GM18861 (cell line): ENCODE results near the gene APBB3.
"Not testable (repeated sequence)": the region's sequence is repeated elsewhere in the genome, so short reads cannot be mapped to it uniquely, and the experiment has no call there.

Experiments used
- ATAC-seq: cut with Tn5 transposase; IDR thresholded peaks from one replicate; pipeline ENCODE4 v1.9.1; 2021; ENCODE audit not compliant: unreplicated experiment

The APBB3 gene

GRCh38 chr5:140564196-140565023 is at the start of gene APBB3, which contains the start of gene SLC35A4:
Gene APBB3, minus strand, starts transcription at chr5:140564598. Its CDS starts 353 bp downstream, at chr5:140564245.
Gene SLC35A4, plus strand, starts transcription at chr5:140564828. Its CDS starts 2,342 bp downstream, at chr5:140567170.
- ATAC-seq = peak; percentile 71

- ATAC-seq = no peak
Measured at GRCh38 chr5:140611020-140611521, 46.7 kb upstream of the APBB3 start.

- no peak for ATAC-seq
Measured at GRCh38 chr5:140609126-140609525, 44.7 kb upstream of the APBB3 start.

GRCh38 chr5:140608722-140609121 is 44.3 kb upstream of the APBB3 start:
- ATAC-seq = no peak

- no peak for ATAC-seq
Measured at GRCh38 chr5:140607031-140607430, 42.6 kb upstream of the APBB3 start.

- no peak for ATAC-seq
Measured at GRCh38 chr5:140605879-140606278, 41.5 kb upstream of the APBB3 start.

- no peak for ATAC-seq
Measured at GRCh38 chr5:140603734-140604133, 39.3 kb upstream of the APBB3 start.

GRCh38 chr5:140603446-140603698 is 39.0 kb upstream of the APBB3 start:
- ATAC-seq = not testable (repeated sequence)

GRCh38 chr5:140602147-140602546 is 37.7 kb upstream of the APBB3 start:
- ATAC-seq = no peak

- no peak for ATAC-seq
Measured at GRCh38 chr5:140600096-140600495, 35.7 kb upstream of the APBB3 start.

- no peak for ATAC-seq
Measured at GRCh38 chr5:140598836-140599235, 34.4 kb upstream of the APBB3 start.

- ATAC-seq = no peak
Measured at GRCh38 chr5:140596321-140596741, 31.9 kb upstream of the APBB3 start.

- no peak for ATAC-seq
Measured at GRCh38 chr5:140595538-140596300, 31.3 kb upstream of the APBB3 start.

- no peak for ATAC-seq
Measured at GRCh38 chr5:140594169-140594568, 29.8 kb upstream of the APBB3 start.

- not testable (repeated sequence) for ATAC-seq
Measured at GRCh38 chr5:140593070-140593469, 28.7 kb upstream of the APBB3 start.

GRCh38 chr5:140591747-140592372 is 27.5 kb upstream of the APBB3 start:
- no peak for ATAC-seq

GRCh38 chr5:140590861-140591260 is 26.5 kb upstream of the APBB3 start:
- no peak for ATAC-seq

- no peak for ATAC-seq
Measured at GRCh38 chr5:140588311-140589070, 24.1 kb upstream of the APBB3 start.

- ATAC-seq = no peak
Measured at GRCh38 chr5:140587495-140587894, 23.1 kb upstream of the APBB3 start.

- not testable (repeated sequence) for ATAC-seq
Measured at GRCh38 chr5:140579188-140579747, 14.9 kb upstream of the APBB3 start.
